K562 (cell line): ENCODE data around the gene ESR2.

Experiments used
- BRCA1 ChIP-seq, 2 experiments: fragments of 450-650 bp in 1 of 2; sonication (generic) in 1 of 2; formaldehyde crosslinking in 1 of 2; IDR thresholded peaks; 2 replicates each; pipeline versions ENCODE4 v1.5.0 to v1.6.1; 2017 to 2020; ENCODE audit warnings: mild to moderate bottlenecking in 1 of 2, missing genetic modification reagents in 1 of 2
- CHD4 ChIP-seq: fragments of 200-600 bp; sonication (generic); IDR thresholded peaks from 3 replicates; pipeline ENCODE4 v1.6.1; 2012; ENCODE audit warnings: low read depth, mild to moderate bottlenecking, mixed read lengths, low read length, inconsistent platforms; ENCODE audit not compliant: insufficient read depth, insufficient replicate concordance, poor library complexity, severe bottlenecking
- ESRRA ChIP-seq: fragments of 450-650 bp; IDR thresholded peaks from 2 replicates; pipeline ENCODE4 v1.6.1; 2014; ENCODE audit warnings: low read depth, mild to moderate bottlenecking, moderate library complexity, borderline replicate concordance
- EZH2 ChIP-seq: IDR thresholded peaks from 2 replicates; pipeline ENCODE4 v1.6.1; 2012; ENCODE audit warnings: low read depth, mild to moderate bottlenecking, inconsistent platforms, low read length, borderline replicate concordance
- MAX ChIP-seq: sonication (generic); formaldehyde crosslinking; IDR thresholded peaks from 2 replicates; pipeline ENCODE4 v1.9.0; 2022; ENCODE audit warnings: mild to moderate bottlenecking, missing genetic modification reagents
- MLLT1 ChIP-seq, 2 experiments: fragments of 450-650 bp; IDR thresholded peaks; 2 replicates each; pipeline ENCODE4 v1.6.1; 2016
- NFRKB ChIP-seq: fragments of 450-650 bp; IDR thresholded peaks from 2 replicates; pipeline ENCODE4 v1.6.1; 2016; ENCODE audit warnings: low read depth
- RBM14 ChIP-seq: fragments of 200-400 bp; formaldehyde crosslinking; IDR thresholded peaks from 2 replicates; pipeline ENCODE4 v1.6.1; 2018; ENCODE audit warnings: low read depth, mild to moderate bottlenecking, low read length, moderate library complexity, borderline replicate concordance; ENCODE audit not compliant: insufficient read depth

GRCh38 chr14:64115401-64115800 lies 178.8 kb downstream of the ESR2 start:
- TF ChIP-seq BRCA1 (IDR thresholded peaks at IDR 0.05) (no peak), BRCA1 (CRISPR knock-in tag; IDR thresholded peaks at IDR 0.05) (no peak), EZH2 (no peak), CHD4 (no peak), MAX (CRISPR knock-in tag) (no peak), NFRKB (no peak), MLLT1 (IDR thresholded peaks at IDR 0.05) (no peak), RBM14 (no peak), ESRRA (no peak)
